ENCODE results near the gene ZNF423. TPM values are rescaled to one million over a fixed set of nuclear protein-coding genes. Genes with fewer than 3 reads are reported as not detected.

Gene ZNF423
- polyA plus RNA-seq, 10 donors = 23.2 to 28.8 (median 26.3) TPM

DNA sequence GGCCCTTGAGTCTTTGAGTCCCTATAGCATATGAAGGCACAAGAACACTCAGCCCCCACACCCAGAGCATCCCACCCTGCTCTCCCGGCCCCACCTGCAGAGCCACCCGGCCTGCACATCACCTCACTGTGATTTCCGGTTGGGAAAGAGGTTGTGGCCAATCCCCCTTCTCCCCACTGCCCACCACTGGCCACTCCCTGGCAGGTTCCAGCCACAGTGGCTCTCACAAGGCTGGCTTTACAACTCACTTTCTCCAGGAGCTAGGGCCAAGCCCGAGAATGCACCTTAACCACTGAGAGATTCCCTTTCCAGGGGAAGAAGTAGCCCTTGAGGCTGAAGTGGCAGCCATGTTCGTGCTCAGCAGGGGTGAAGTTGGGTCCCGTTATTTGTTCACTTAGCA is 358.4 kb downstream of the ZNF423 start:
- no peak for DNase-seq

- DNase-seq = no peak
Measured at GRCh38 chr16:49496656-49497055, 359.3 kb downstream of the ZNF423 start.

DNA sequence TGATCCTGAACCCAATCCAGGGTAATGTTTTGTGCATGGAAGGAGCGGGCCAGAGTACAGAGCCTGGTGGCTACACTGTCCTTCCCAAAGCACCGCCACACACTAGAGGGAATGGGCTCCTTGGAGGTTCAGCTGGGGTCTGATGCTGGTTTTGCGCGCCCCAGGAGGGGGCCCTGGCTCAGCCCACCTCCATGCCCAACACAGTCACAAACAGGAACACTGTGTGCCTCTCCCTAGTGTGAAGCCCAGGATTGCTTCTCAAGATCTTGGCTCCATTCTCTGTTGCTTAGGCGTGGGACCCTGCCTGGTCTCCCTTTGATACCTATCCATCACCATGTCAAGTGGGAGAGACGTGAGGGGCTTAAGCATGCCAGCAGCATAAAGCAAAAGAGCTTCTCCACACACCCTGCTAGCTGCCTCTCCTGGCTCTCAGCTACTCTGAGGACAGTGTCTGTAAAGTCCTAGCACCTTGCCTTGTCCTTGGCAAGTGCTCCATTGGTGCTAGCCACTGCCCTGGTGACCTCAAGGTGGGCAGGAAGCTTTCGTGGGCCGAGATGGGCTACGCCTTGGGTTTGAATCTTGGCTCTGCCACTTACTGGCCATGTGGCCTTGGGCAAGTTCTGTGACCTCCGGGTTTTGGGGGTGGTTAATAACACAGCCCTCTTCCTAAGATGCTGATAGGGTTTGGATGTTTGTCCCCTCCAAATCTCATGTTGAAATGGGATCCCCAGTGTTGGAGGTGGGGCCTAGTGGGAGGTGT is 360.1 kb downstream of the ZNF423 start:
- DNase-seq = no peak

GRCh38 chr16:49494891-49495566 is 360.9 kb downstream of the ZNF423 start:
- DNase-seq = no peak

- DNase-seq = no peak
Measured at GRCh38 chr16:49494474-49494873, 361.4 kb downstream of the ZNF423 start.

DNA sequence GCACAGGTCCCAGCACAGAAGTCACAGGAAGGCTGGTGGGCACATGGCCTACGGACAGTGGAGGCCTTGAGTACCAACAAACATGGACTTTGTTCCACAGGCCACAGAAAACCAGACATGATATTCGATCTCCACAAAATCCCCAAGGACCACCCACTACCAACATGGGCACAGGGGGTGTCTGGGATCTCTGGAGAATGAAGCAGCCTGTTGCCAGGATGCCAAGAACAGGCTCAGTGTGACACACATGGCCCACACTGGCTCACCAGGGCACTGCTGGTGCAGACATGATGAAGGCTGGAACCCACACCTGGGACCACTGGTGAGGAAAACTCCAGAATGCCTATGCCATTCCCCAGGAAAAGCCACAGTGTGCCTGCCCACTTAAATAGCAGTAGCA is 362.1 kb downstream of the ZNF423 start:
- DNase-seq = no peak

DNA sequence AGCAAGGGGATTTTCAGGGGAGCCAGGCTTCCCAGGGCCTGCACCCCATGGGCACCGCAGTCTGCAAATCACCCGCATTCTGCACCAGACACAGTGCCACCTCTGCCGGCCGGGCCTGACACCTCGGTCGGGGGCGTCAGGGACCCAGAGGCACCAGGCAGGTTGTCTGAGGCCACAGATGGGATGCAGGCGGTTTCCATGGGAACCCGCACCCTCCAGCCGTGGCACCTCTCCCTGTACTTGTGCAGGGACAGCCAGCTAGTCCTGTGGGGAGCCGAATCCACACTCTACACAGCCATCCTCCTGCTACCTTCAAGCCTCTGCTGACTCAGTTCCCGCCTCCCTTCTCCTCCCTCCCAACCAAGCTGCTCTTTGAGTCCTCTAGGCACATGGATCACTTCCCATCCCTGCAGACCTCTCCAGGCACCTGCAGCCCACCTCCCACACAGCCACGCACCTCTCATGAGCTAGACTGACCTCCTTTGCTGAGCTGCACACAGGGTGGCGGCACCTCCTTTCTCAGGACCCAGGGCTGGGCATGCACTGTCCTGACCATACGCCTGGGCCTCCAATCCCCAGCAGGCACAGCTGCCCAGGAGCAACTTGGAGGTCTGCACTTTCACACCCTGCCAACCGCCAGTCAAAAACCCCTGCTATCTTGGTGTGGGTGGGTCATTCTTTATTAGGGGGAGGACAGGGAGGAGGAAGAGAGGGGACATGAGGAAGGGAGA is 362.9 kb downstream of the ZNF423 start:
- DNase-seq = no peak

- peak; percentile 26 to 83 (median 63) for DNase-seq
Measured at GRCh38 chr16:49491771-49492761, 363.8 kb downstream of the ZNF423 start.

DNA sequence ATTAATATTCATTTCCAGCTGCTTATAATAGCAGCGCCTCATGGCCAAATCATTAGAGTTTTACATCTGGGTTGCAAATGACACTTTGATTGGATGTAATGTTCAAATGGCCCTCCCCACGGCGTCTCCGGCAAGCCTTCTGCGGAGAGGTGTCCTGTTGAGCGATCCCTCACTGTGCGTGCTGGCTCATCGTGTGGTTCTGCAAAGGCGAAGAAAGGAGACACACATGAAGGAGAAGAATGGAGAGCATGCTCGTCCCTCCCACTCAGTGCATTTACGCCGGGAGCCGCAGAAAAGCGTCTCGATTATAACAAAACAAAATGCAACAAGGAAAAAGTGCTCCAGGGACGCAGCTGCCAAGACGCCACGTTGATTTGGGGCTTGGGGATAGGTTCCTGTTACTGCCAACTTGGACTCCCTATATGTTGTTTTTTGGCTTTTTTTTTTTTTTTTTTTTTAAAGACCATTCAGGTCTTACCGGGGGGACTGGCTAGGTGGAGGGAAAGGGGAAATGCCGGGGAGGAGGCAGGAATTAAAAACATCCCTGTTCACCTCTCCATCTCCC is 364.7 kb downstream of the ZNF423 start:
- DNase-seq = peak in 1 of 3 donors; percentile 28

GRCh38 chr16:49490321-49490705 is 365.6 kb downstream of the ZNF423 start:
- DNase-seq = no peak

GRCh38 chr16:49489686-49490320 is 366.1 kb downstream of the ZNF423 start:
- DNase-seq = no peak

DNA sequence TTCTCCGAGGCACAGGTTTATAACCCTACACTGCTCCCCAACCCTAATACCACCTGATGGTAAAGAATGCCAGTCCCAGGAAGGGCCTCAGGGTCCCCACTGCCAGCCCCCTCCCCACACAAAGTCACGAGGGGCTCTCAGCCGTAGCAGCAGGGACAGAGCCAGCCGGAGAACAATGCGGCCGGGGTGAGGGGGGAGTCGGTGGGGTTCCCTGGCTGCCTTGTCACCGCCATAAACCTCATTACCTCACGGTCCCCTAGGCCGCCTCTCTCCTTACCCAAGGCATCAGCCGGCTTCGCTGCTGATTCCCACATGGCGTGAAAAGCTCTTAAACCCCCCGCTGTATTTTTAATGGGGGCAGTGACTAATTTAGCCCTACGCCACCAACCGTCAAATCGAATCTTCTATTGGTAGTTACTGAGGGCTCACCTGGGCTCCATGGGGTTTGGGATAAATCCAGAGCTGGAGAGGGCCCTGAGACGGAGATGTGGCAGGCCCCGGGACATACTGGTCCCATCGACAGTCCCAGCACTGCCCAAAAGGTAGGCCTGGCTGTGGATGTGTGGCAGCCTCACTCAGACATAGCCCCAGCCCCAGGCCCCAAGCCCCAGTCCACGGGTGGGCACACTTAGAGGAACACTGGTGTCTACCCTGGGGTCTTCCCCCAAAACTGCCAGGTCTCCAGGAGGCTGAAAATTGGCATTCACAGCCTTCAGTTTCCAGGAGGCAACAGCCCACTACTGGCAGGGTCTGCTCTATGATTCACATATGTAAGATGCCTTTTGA is 367.0 kb downstream of the ZNF423 start:
- no peak for DNase-seq

DNA sequence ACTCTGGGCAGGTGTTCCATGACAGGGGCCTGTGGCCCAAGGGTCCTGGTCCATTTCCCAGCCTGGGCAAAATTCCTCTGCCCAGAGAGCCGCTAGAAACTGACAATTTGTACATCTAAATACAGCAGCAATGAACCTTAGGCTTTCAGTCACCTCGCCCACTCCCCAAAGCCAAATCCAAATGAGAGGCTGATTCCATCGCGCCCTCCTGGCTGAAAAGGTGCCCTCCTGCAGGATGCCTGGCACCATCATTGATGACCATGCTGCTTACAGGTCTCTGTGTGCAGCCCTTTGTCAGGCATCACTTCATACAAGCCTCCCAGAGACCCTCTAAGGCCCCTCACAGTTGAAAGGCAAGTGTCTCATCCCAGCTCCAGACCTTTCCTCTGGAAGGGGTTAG is 367.6 kb downstream of the ZNF423 start:
- no peak for DNase-seq

DNA sequence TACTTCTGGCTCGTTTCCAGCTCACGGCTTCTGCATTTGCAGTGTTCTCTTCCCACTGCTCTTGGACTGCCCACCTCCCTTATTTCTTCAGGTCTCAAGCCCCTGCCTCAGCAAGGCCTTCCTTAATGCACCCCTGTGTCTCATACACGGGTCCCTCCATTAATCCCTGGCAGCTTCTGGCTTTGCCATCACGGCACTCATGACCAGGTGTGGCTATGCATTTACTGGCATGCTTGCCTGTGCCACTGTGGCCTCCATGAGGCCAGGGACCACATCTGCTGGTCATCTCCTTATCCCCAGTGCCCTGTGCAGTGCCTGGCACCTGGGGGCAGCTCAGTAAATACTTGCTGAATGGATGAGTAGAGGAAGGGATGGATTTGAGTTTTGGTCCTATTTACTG is 368.2 kb downstream of the ZNF423 start:
- no peak for DNase-seq

GRCh38 chr16:49486400-49486799 is 369.5 kb downstream of the ZNF423 start:
- no peak for DNase-seq

DNA sequence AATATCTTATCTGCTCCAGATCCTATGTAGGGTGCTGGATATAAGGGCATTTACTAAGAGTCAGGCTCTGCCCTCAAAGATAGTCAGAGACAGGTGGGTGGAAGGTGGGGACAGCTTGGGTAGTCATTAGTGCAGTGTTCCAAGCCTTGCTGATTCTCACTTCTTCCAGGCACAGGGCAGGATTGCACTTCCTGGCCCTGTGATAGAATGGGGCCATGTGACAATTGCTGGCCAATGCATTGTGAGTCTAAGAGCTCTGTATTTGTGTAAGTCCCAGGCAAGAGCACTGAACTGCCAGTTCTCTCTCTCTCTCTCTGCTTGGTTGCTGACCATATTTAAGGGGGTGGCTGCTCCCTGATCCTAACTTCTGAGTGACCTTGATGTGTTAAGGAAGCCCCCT is 370.2 kb downstream of the ZNF423 start:
- DNase-seq = no peak

GRCh38 chr16:49484936-49485335 is 371.0 kb downstream of the ZNF423 start:
- no peak for DNase-seq

DNA sequence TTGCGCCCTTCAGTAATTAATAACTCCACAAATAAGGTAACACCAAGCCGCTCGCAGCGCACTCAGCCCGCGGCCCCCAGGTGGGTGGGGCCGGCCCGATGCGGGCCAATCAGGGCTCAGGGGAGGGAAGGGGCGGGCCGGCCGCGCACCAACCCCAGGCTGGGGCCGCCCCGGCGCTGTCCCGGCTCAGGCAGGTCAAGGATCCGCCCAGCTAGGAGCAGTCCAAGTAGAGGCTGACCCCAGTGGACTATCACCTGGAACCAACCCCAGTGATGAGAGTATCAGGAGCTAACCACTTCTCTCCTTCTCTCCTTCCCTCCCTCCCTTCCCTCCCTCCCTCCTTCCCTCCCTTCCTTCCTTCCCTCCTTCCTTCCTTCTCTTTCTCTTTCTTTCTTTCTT is 371.5 kb downstream of the ZNF423 start:
- DNase-seq = peak; percentile 39 to 83 (median 64)

DNA sequence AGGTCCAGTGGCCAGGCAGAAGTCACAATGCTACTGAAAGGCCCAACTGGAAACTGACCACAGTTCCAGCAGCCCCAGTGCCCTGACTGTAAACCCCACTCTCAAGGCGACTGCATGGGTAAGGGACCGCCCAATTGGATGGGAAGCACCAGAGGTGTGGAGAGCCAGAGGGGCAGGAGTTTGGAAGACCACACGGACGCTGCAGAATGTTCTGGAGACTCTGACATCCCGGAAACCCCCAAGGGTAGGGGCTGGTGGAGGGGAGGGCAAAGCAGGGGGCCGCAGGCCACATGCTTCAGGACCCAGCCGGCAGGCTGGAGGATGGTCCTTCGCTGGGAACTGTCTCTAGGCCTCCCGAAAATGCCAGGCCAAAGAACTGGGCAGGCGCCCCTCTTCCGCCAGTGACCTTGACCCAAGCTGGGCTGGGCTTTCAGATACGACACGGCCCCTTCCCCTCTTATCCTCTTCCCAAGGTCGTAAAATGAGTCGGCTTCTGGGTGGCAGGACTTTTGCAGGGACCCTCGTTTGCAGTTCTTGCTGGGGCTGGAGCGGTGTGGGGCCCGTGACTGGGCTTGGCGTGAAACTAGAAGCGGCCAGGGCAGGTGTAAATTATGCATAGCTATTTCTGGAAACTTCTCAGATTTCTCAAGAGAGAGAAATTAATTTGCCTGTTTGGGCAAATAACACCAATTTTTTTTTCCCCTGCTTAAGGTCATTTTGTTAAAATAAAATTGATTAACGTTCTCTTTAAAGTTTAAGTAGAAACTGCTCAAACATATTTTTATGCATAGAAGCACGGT is 372.1 kb downstream of the ZNF423 start:
- DNase-seq = no peak
